GM23248 (cell line): ENCODE data around the gene SNRNP70.

Source experiments
- EZH2 ChIP-seq: fragments of 200-600 bp; sonication (generic); IDR thresholded peaks from 2 replicates; pipeline ENCODE4 v1.6.1; 2018; ENCODE audit warnings: antibody characterized with exemption, mild to moderate bottlenecking; ENCODE audit not compliant: insufficient read depth, poor library complexity, severe bottlenecking
- EZH2phosphoT487 ChIP-seq: fragments of 200-600 bp; sonication (generic); IDR thresholded peaks from 2 replicates; pipeline ENCODE4 v1.6.1; 2018; ENCODE audit warnings: antibody characterized with exemption, moderate library complexity, mild to moderate bottlenecking, low read depth; ENCODE audit not compliant: insufficient read depth

GRCh38 chr19:49142866-49143335, 57.6 kb downstream of the SNRNP70 start:
- TF ChIP-seq EZH2, result no peak
- no peak for TF ChIP-seq EZH2phosphoT487
